Measurements from ENCODE around the gene SHQ1. TPM values are rescaled to one million over a fixed set of nuclear protein-coding genes. Genes with fewer than 3 reads are reported as not detected.

SHQ1 gene
- total RNA-seq, 2 experiments from 2014 or later = 29.8 to 31.4 TPM

DNA sequence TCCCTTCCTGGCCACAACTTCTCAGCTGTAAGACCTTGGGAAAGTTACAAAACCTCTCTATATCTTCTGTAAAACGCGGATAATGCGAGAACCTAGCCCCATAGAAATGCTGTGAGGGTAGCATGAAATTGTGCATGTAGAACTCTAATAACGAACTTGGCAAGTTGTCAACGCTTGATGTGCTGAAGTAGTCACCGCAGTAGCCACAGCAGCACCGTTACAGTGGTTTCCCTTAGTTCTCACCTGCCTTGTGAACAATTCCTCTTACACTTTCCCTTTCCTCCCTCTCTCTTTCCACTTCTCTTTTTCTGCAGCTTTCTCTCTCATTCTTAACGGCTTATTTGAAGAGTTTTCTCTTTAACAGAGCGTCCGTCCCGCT lies 447 bp upstream of the SHQ1 start:
- Mint-ChIP-seq H3K36me3 (ENCODE audit: low read depth) (peaks cover 11% of the 10 kb centered on the region), H3K9me3 (no peaks in the 10 kb centered on the region), H3K27me3 (no peaks in the 10 kb centered on the region), H3K4me3 (peak overlapping the region; percentile 89), H3K27ac (peak overlapping the region; percentile 84), H3K4me1 (ENCODE audit: low read depth) (peaks cover 47% of the 10 kb centered on the region)
- ChIA-PET CTCF (interaction anchor here (1.1 to 7.2 kb wide), 4 partner anchors 27 to 237 kb away, joined by 3 to 56 read pairs (median 13); no protein-coding TSS in a partner anchor), POLR2A (interaction anchor here (0.7 to 1.9 kb wide), 5 partner anchors 38 to 1121 kb away, joined by 3 to 5 read pairs (median 3); no protein-coding TSS in a partner anchor)
- no peak for TF ChIP-seq CTCF (IDR thresholded peaks at IDR 0.05)
- intact Hi-C loops (cut with micrococcal nuclease) = loop anchor here (5.0 kb wide), 1 partner anchor 239 kb away; no protein-coding TSS in a partner anchor
- peak; percentile 71 for DNase-seq
- ATAC-seq = peak; percentile 40

DNA sequence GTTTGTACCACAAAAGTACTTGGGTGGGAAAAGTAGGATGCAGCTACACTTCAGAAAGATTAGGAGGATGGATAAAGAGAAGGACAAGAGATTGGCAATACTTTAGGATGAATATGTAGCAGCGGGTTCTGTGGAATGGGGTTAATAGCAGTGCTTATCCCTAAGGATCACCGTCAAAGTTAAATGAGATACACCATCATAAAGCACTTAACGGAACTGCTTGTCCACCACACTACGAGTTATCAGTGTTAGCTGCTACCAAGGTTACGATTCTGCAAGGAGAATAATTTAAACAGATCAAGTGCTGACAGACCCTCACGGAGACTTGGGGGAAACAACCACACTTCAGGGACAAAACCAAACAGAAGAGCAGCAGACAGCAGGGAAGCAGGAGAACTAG lies 963 bp downstream of the SHQ1 start:
- ChIA-PET CTCF (interaction anchor here (1.7 to 7.2 kb wide), 3 partner anchors 25 to 238 kb away, joined by 5 to 56 read pairs (median 9); no protein-coding TSS in a partner anchor), POLR2A (interaction anchor here (1.0 to 1.9 kb wide), 2 partner anchors 39 to 93 kb away, joined by 3 to 5 read pairs; no protein-coding TSS in a partner anchor)
- ATAC-seq = no peak
- TF ChIP-seq CTCF (IDR thresholded peaks at IDR 0.05) = no peak
- no peak for DNase-seq
- H3K9me3 Mint-ChIP-seq = no peaks in the 10 kb centered on the region
- H3K27ac Mint-ChIP-seq = peak overlapping the region; percentile 84
- peak overlapping the region; percentile 89 for H3K4me3 Mint-ChIP-seq
- H3K36me3 Mint-ChIP-seq (ENCODE audit: low read depth) = peaks cover 15% of the 10 kb centered on the region
- intact Hi-C loops (cut with micrococcal nuclease) = loop anchor here (5.0 kb wide), 1 partner anchor 240 kb away; no protein-coding TSS in a partner anchor
- no peaks in the 10 kb centered on the region for H3K27me3 Mint-ChIP-seq
- peaks cover 51% of the 10 kb centered on the region for H3K4me1 Mint-ChIP-seq (ENCODE audit: low read depth)

GRCh38 chr3:72846166-72846565 lies 2.1 kb downstream of the SHQ1 start:
- no peaks in the 10 kb centered on the region for H3K9me3 Mint-ChIP-seq
- DNase-seq = no peak
- intact Hi-C loops (cut with micrococcal nuclease) = loop anchor here (5.0 kb wide), 1 partner anchor 241 kb away; no protein-coding TSS in a partner anchor
- peaks cover 25% of the 10 kb centered on the region for H3K36me3 Mint-ChIP-seq (ENCODE audit: low read depth)
- ChIA-PET CTCF (interaction anchor here (0.7 to 7.2 kb wide), 2 partner anchors 239 to 971 kb away, joined by 3 to 56 read pairs; no protein-coding TSS in a partner anchor), POLR2A (no interaction called here)
- ATAC-seq = no peak
- no peaks in the 10 kb centered on the region for H3K27me3 Mint-ChIP-seq
- no peak for TF ChIP-seq CTCF (IDR thresholded peaks at IDR 0.05)
- no peak overlapping the region for H3K27ac Mint-ChIP-seq
- H3K4me3 Mint-ChIP-seq = peak overlapping the region; percentile 89
- peaks cover 52% of the 10 kb centered on the region for H3K4me1 Mint-ChIP-seq (ENCODE audit: low read depth)

DNA sequence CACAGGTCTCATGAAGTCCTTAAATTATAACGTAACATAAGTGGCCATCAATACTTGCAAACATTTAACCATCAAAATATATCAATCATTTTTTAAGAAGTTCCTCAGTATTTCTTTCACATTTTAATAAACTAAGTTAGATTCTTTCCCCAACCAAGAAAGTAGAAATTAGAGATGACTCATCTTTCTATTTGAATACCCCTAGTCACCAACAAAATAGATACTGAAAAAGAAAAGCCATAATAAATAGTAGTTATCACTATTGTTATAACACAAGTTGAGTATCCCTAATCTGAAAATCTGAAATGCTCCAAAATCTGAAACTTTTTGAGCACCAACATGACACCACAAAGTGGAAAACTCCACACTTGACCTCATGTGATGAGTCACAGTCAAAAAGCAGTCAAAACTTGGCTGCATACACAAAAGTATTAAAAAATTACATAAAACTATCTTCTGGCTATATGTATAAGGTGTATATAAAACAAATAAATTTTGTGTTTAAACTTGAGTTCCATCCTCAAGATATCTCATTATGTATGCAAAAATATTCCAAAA lies 3.7 kb downstream of the SHQ1 start:
- H3K36me3 Mint-ChIP-seq (ENCODE audit: low read depth) = peaks cover 32% of the 10 kb centered on the region
- ATAC-seq (peak; percentile 17), DNase-seq (peak; percentile 61)
- peaks cover 49% of the 10 kb centered on the region for H3K4me1 Mint-ChIP-seq (ENCODE audit: low read depth)
- H3K27ac Mint-ChIP-seq = peak overlapping the region; percentile 66
- CTCF ChIA-PET = no interaction called here
- no peaks in the 10 kb centered on the region for H3K27me3 Mint-ChIP-seq
- H3K9me3 Mint-ChIP-seq = no peaks in the 10 kb centered on the region
- no peak overlapping the region for H3K4me3 Mint-ChIP-seq
- intact Hi-C loops (cut with micrococcal nuclease) = no loop called here
- POLR2A ChIA-PET = interaction anchor here (0.9 kb wide), 1 partner anchor 969 kb away, joined by 3 read pairs; no protein-coding TSS in a partner anchor
- TF ChIP-seq CTCF (IDR thresholded peaks at IDR 0.05) = no peak

DNA sequence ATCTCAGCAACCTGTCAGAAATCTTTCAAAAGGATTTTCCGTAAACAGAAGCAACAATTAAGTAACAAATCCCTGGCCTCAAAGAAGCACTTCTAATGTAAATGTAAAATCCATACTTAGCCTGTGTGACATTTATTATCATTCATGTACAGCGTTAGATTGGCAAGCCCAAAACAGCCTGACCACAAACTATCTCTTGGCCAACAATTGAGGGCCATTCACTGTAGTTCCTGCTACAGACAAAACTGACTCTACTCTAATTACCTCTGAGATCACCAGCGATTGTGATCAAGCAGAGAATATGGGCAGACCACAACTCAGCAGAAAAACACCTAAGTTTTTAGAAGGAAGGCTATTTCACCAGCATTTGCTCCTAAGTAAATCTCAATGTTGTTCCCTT lies 9.2 kb downstream of the SHQ1 start:
- peaks cover 52% of the 10 kb centered on the region for H3K36me3 Mint-ChIP-seq (ENCODE audit: low read depth)
- no peaks in the 10 kb centered on the region for H3K27me3 Mint-ChIP-seq
- no peak for ATAC-seq
- no peak overlapping the region for H3K27ac Mint-ChIP-seq
- DNase-seq = no peak
- peaks cover 11% of the 10 kb centered on the region for H3K4me1 Mint-ChIP-seq (ENCODE audit: low read depth)
- ChIA-PET CTCF (interaction anchor here (2.2 kb wide), 1 partner anchor 17 kb away, joined by 15 read pairs; no protein-coding TSS in a partner anchor), POLR2A (no interaction called here)
- H3K9me3 Mint-ChIP-seq = no peaks in the 10 kb centered on the region
- TF ChIP-seq CTCF (IDR thresholded peaks at IDR 0.05) = no peak
- H3K4me3 Mint-ChIP-seq = no peak overlapping the region
- intact Hi-C loops (cut with micrococcal nuclease) = no loop called here
